Measurements from ENCODE around the gene WWC2.
"Not testable (repeated sequence)": the region's sequence is repeated elsewhere in the genome, so short reads cannot be mapped to it uniquely, and the experiment has no call there.

The WWC2 gene

DNA sequence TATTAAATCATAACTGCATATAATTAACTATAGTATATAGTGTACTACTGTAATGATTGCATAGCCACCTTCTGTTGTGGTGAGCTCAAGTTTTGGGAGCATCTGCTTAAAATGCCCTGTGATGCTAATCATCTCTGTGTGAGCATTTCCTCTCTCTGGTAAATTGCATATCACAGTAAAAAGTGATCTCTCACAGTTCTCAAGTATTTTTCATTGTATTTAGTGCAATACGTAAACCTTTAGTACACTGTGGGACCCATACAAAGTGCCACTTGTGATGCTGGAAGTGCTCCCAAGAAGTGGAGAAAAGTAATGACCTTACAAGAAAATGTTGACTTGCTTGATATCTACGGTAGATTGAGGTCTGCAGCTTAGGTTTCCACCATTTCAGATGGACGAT is 82.0 kb downstream of the WWC2 start:
- DNase-seq (ENCODE audit: insufficient read length, low spot score) (no peak), FAIRE-seq (no peak)
- no peak for TF ChIP-seq POLR2A (IDR thresholded peaks at IDR 0.05; ENCODE audit: low read depth, low read length)

DNA sequence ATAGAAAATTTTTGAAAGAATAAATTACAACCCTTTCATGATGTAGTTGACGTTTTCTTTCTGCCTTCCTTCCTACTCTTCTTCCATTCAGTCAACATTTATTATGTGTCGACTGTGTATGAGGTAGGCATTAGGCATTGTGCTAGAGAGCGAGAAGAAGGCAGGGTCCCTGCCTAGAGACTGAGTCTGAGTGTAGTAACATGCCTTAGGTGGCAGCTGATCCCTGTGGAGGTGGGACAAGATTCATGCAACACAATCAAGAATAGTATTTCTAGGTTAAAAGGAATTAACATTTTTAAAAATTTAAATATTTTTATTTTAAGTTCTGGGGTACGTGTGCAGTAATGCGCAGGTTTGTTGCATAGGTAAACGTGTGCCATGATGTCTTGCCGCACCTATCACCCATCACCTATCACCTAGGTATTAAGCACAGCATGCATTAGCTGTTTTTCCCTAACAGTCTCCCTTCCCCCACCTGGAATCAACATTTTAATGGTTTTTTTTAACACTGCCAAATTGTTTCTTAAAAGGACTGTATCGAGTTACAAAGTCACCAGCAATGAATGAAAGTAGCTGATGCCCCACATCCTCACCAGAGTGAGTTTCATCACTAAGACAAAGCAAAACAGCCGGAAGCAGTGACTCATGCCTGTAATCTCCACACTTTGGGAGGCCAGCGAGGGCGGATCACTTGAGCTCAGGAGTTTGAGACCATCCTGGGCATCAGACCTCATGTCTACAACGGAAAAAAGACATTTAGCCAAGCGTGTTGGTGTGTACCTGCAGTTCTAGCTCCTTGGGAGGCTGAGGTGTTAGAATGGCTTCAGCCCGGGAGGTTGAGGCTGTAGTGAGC is 84.0 kb downstream of the WWC2 start:
- no peak for TF ChIP-seq POLR2A (IDR thresholded peaks at IDR 0.05; ENCODE audit: low read depth, low read length)
- peak; percentile 15 for DNase-seq (ENCODE audit: insufficient read length, low spot score)
- peak; percentile 15 for FAIRE-seq

DNA sequence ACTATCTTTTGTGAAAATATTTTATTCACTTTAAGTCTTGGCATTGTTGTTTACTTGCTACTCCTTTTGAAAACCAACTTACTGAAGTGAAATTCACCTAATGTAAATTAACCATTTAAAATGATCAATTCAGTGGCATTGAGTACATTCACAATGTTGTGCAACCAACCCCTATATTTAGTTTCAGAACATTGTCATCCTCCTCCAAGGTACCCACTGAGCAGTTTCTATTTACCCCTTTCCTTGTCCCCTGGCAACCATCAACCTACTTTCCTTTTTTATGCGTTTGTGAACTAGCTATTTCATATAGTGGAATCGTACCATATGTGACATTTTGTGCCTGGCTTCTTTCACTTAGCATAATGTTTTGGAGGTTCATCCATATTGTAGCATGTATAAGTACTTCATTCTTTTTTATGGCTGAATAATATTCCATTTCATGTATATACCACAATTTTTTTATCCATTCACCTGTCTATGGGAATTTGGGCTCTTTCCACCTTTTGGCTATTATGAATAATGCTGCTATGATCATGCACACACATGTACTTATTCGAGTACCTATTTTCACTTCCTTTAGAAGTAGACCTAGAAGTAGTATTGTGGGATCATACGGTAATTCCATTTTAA is 85.0 kb downstream of the WWC2 start:
- no peak for TF ChIP-seq POLR2A (IDR thresholded peaks at IDR 0.05; ENCODE audit: low read depth, low read length)
- DNase-seq (ENCODE audit: insufficient read length, low spot score) (no peak), FAIRE-seq (no peak)

DNA sequence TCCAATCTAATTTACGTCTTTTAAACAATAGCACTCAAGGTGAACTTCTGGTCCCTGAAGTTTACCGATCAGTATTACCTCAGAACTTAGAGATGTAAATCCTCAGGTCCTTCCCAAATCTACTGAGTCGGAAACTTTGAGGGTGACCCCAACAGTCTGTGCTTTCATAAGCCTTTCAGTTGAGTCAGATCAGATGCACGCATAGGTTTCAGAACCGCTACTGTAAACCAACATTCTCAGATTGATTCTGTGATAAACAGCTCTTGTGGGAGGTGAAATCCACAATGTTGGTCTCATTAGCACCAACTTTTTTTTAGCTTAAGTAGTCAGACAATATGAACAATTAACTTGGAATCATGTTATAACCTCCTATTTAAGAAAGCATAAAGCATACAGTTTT is 86.0 kb downstream of the WWC2 start:
- DNase-seq (ENCODE audit: insufficient read length, low spot score) (no peak), FAIRE-seq (no peak)
- no peak for TF ChIP-seq POLR2A (IDR thresholded peaks at IDR 0.05; ENCODE audit: low read depth, low read length)

DNA sequence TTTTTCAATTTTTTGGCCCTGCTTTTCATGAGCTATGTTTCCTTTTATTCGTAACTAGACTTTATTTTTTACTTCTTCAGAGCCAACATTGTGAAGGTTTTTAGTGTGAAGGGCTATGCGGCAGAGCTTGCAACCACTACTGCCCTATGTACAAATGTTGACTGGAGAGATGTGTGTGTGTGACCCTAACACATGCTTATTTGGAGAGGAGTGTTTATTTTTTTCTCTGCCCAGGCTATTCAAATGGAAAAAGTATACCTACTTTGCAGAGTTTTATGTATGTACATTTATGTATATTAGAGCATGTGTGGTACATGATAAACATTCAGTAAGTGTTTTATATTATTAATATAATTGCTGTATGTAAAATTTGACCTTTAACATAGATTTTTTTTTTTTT is 86.5 kb downstream of the WWC2 start:
- DNase-seq (ENCODE audit: insufficient read length, low spot score) (no peak), FAIRE-seq (no peak)
- TF ChIP-seq POLR2A (IDR thresholded peaks at IDR 0.05; ENCODE audit: low read depth, low read length) = no peak

DNA sequence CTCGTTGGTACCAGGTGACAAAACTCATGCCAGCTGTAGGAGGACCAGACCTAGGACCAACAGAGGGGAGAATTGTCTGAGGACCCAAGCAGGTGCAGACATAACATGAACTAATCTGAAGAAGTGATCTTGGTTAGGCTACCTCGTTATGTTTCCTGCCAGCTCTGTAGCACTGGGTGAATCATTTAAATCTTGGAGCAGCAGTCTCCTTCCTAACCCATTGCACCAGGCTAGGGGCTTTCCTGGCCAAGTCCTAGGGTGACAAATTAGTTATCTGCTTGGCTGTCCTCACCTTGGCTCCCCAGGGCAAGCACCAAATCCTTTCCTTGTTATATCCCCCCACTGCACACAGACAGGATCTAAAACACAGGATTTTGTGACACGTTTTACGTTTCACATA is 87.8 kb downstream of the WWC2 start:
- TF ChIP-seq POLR2A (IDR thresholded peaks at IDR 0.05; ENCODE audit: low read depth, low read length) = no peak
- DNase-seq (ENCODE audit: insufficient read length, low spot score) = no peak
- peak; percentile 11 for FAIRE-seq

DNA sequence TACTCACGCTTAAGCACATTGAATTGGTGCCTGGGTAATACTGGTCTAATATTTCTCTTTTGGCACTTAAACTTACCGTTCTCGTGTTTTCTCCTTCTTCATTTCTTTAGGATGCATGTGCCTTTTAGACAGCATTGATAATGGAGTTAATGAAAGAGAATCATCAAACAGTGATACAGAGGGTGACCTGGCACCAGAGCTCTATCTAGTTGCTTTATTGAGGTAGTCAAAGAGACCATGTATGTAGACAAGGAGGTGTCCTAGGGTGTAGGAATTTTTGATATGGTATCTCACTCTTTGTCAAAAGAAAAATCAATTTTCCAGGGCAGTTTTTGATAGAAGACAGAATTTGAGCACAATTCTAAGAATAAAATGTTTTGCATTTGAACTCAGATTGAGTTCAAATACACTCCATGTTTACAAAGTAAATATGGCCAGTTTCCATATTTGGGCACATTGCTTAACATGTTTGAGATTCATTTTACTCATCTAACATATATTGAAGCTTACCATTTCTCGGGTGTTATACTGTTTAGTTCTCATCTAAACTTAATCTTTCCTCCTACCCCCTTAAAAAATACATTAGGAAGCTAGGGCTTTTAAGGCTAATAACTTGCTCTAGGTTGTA is 92.0 kb downstream of the WWC2 start:
- DNase-seq (ENCODE audit: insufficient read length, low spot score) (no peak), FAIRE-seq (no peak)
- no peak for TF ChIP-seq POLR2A (IDR thresholded peaks at IDR 0.05; ENCODE audit: low read depth, low read length)

DNA sequence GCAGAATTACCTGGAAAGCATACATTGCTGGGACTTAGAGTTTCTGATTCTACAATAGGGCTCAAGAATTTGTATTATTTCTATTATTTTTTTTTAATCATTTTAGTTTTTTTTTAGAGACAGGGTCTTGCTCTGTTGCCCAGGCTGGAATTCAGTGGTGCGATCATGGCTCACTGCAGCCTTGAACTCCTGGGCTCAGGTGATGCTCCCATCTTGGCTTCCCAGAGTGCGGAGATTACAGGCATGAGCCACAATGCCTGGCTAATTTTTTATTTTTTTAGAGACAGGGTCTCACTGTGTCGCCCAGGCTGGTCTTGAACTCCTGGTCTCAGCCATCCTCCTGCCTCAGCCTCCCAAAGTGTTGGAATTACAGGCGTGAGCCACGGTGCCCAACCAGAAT is 92.6 kb downstream of the WWC2 start:
- TF ChIP-seq POLR2A (IDR thresholded peaks at IDR 0.05; ENCODE audit: low read depth, low read length) = no peak
- no peak for FAIRE-seq
- DNase-seq (ENCODE audit: insufficient read length, low spot score) = no peak

DNA sequence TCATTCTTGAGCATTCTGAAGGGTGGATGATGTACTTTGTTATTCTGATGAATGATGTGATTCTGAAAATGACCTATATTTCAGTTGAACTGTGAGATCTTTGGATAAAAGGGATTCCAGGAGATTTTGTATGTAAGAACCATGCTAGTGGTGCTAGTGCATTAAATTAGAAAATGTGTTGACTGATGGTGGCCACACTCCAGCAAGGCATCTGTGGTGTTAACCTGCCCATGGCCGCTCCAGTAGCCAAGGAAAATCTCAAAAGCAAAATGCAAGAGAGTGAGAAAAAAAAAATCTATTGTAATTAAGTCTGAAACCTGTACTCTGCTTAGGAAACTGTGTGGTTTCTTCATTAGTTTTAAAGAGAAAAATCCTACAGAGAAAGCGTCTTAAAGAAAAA is 93.5 kb downstream of the WWC2 start:
- DNase-seq (ENCODE audit: insufficient read length, low spot score) (no peak), FAIRE-seq (no peak)
- TF ChIP-seq POLR2A (IDR thresholded peaks at IDR 0.05; ENCODE audit: low read depth, low read length) = no peak

DNA sequence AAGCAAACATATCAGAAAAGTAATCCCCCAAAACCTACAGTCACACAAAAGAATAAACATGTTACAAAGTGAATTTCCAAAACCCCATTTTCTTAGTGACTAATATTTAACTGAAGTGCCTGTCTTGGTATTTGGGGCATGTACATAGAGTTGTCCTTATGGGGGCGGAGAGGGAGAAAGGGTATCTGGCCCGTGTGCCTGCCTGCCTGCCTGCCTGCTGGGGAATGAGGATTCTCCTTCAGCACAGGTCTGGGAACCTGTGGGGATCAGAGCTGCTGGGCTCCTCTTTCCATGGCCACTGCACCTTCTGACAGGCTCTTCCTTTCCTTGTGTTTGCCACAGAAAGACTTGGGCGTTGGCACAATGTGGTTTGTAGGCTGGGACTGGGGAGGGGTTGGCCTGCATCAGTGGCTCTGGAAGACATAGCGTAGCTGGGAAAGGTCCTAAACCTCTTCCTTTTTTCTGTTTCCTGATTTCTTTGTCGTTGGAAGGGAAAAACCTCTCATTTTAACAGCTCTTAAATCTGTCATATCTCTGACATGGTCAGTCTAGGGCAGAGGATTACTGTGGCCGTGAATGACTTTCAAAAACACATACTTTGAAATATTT is 94.8 kb downstream of the WWC2 start:
- peak; percentile 11 for FAIRE-seq

DNA sequence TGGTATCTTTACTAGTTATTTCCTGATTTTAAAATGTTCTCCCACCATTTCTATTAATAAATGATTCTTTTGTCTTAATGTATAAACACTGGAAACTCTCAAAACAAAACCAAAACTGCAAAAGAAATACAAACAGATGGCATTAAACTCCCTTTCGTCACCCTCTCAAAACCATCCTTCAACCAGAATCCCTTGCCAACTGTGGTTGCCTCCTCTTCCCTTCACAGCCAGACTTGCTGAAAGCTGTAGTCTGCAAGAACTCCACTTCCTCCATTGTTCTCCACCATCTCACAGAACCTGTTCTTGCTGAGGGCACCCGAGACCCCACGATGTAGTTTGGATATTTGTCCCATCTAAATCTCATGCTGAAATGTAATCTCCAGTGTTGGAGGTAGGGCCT is 96.5 kb downstream of the WWC2 start:
- TF ChIP-seq POLR2A (IDR thresholded peaks at IDR 0.05; ENCODE audit: low read depth, low read length) = no peak
- FAIRE-seq (no peak), DNase-seq (ENCODE audit: insufficient read length, low spot score) (no peak)

More for the DNA sequence above, 94.8 kb downstream of the WWC2 start:
- not testable (repeated sequence) for DNase-seq (ENCODE audit: insufficient read length, low spot score)

DNA sequence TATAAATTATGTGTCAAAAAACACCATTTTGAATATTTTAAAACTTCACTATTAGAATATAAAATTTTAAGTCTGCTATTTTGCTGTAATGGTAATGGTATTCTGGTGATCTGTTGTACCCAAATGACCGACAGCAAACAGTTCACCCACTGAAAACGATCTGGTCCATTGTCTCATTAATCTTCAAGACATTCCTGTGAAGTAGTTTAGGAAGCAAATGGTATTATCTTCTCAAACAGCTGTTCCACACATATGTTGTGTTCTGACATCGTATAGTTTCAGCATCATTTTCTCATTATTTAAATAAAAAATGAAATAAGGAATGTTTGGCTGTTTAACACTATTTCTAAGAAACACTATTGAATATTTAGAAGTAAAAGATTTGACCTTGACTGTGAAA is 98.1 kb downstream of the WWC2 start:
- DNase-seq (ENCODE audit: insufficient read length, low spot score) (no peak), FAIRE-seq (no peak)
- TF ChIP-seq POLR2A (IDR thresholded peaks at IDR 0.05; ENCODE audit: low read depth, low read length) = no peak

DNA sequence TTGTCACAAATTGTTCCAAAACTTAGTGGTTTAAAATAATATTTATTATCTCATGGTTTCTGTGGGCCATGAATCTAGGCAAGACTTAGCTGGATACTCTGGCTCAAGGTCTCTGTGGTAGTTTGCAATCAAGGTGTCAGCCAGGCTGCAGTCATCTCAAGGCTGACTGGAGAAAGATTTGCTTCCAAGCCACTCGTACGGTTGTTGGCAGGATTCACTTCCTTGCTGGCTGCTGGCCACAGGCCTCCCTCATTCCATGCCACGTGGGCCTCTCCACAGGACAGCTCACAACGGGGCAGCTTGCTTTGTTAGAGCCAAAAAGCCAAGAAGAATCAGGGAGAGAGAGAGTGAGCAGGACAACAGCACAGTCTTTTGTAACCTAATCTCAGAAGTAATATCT is 101.4 kb downstream of the WWC2 start:
- no peak for TF ChIP-seq POLR2A (IDR thresholded peaks at IDR 0.05; ENCODE audit: low read depth, low read length)
- DNase-seq (ENCODE audit: insufficient read length, low spot score) (peak; percentile 23), FAIRE-seq (peak; percentile 80)

DNA sequence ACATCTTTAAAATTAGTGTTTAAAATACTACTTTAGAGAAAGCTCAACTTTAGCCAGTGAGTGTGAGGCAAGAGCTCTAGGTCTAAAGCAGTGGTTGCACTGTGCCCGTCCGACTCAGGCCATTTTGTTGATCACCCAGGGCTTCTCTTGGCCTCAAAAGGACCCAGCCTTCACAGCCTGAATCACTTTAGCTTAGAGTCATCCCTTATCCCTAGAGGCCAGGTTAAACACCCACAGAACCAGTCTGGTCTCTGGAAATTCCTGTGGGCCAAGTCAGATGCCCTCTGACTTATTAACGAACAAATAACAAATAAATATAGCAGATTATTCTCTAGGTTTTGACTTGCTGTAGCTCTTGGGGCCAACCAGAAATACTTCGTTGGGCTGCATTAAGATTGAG is 102.3 kb downstream of the WWC2 start:
- TF ChIP-seq POLR2A (IDR thresholded peaks at IDR 0.05; ENCODE audit: low read depth, low read length) = no peak
- FAIRE-seq (no peak), DNase-seq (ENCODE audit: insufficient read length, low spot score) (no peak)

Measured in H54 (cell line).